HL-60/S4 treated with phorbol 12-myristate 13-acetate at 8.2 ng/mL for 4 days and 3 days (cell line): ENCODE measurements around the gene NME7.
"Not testable (repeated sequence)": the region's sequence is repeated elsewhere in the genome, so short reads cannot be mapped to it uniquely, and the experiment has no call there.

Experiments used
- in situ Hi-C: fragments of 300-500 bp; cut with MboI; formaldehyde crosslinking; loops from 2 replicates; pipeline ENCODE4 v1.15.0; 2022; ENCODE audit warnings: low sequenced_read_pairs

The NME7 gene

GRCh38 chr1:169133228-169133576 lies 234.4 kb downstream of the NME7 start:
- in situ Hi-C loops, result no loop called here

DNA sequence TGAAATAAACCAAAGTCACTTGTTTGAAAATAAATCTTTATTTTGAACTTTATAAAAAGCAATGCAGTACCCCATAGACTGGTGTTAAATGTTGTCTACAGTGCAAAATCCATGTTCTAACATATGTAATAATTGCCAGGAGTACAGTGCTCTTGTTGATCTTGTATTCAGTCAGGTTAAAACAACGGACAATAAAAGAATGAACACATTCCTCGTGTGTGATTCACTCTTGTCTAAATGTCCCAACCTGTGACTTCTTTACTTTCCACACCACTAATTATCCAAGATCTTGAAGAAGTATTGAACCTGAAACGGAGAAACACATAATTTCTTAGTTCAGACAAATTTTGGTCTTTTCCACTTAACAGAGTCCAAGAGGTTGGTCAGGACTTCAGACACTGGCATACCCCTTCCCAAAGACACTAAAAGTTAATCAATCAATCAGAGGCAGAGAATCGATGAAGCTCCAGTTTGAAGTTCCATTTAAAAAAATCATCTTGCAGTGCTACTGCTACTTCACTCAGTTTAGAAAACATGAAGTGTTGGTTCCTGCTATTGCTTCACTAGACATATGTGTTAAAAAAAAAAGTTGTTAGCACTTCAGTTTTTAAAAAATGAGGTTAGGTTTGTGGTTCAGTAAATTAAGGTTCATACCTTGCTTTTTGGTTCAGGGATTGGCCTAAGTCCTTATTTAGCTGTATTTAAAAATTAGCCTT lies 234.9 kb downstream of the NME7 start:
- in situ Hi-C loops, result no loop called here

DNA sequence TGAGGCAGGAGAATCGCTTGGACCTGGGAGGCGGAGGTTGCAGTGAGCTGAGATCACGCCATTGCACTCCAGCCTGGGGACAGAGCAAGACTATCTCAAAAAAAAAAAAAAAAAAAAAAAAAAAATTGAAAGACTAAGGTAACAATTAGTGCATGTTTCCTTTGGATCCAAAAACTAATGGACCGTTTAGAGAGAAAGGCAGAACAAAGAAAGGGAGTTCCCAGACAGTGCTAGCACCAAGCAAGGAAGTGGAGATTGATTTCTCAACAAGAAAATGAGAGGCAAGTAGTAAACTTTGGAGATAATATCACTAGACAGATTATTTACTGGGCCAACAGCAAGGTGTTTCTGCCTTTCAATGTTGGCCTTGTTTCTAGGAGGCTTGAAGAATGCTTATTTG lies 236.9 kb downstream of the NME7 start:
- in situ Hi-C loops, result no loop called here

DNA sequence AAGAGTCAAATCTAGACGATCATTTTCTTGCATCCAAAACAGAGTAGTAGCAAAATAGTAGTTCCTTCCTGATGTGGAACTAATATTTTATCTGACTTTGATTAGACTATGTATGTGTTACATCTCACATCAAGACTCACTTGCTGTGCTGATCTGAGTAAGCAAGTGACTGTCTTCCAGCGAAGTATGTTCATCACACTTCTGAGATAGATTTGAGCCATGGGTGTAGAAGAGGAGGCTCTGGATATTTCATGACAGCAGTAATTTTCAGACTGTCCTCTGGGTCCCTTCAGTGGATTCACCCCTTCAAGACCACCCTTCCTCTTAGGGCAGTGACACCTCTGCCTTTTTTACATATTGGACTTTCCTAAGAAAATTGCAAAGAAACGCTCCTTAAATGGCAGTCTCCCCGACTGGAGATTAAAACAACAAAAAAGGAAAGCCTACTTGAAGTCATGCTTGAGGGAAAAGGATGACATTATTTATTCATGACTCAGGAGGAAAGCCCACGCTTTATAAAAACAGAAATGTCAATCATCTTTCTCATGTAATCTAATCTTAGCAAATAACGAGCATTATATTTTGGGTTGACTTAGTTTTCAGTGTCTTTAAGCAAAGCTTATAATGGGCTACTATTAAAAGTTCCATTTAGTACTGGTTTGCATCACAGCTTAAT lies 238.3 kb downstream of the NME7 start:
- in situ Hi-C loops, result no loop called here

- in situ Hi-C loops, result no loop called here
Measured at GRCh38 chr1:169128562-169128961, 239.0 kb downstream of the NME7 start.

GRCh38 chr1:169127305-169127704 lies 240.3 kb downstream of the NME7 start:
- in situ Hi-C loops, result no loop called here

- in situ Hi-C loops, result no loop called here
Measured at GRCh38 chr1:169126335-169126734, 241.3 kb downstream of the NME7 start.

DNA sequence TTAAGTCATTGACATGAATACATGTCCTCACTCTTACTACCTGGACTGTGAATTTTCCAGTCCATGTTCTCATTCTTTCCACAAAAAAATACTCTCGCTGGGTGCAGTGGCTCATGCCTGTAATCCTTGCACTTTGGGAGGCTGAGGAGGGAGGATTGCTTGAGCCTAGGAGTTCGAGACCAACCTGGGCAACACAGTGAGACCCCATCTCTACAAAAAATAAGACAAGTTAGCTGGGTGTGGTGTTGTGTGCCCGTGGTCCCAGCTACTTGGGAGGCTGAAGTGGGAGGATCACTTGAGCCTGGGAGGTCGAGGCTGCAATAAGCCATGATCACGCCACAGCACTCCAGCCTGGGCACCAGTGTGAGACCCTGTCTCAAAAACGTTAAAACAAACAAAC lies 242.0 kb downstream of the NME7 start:
- in situ Hi-C loops, result not testable (repeated sequence)

GRCh38 chr1:169124459-169124858 lies 243.1 kb downstream of the NME7 start:
- in situ Hi-C loops, result no loop called here

DNA sequence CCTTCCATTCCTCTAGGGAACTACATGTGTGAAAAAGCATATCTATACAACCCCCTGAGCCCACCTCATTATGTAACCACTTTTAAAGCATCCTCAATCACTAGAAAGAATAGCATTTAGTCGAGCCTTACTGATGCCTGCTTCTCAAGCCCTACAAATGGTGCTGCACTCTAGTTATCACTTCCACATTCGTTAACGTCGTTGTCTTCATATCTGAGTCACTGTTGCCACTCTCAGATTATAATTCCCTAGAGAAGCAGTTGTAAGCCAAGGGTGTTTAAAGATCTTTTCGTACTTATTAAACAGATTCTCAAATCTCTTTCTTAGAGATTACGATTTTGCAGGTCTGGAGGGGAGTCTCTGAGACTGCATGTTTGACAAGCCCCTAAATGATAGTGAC lies 244.6 kb downstream of the NME7 start:
- in situ Hi-C loops, result no loop called here

DNA sequence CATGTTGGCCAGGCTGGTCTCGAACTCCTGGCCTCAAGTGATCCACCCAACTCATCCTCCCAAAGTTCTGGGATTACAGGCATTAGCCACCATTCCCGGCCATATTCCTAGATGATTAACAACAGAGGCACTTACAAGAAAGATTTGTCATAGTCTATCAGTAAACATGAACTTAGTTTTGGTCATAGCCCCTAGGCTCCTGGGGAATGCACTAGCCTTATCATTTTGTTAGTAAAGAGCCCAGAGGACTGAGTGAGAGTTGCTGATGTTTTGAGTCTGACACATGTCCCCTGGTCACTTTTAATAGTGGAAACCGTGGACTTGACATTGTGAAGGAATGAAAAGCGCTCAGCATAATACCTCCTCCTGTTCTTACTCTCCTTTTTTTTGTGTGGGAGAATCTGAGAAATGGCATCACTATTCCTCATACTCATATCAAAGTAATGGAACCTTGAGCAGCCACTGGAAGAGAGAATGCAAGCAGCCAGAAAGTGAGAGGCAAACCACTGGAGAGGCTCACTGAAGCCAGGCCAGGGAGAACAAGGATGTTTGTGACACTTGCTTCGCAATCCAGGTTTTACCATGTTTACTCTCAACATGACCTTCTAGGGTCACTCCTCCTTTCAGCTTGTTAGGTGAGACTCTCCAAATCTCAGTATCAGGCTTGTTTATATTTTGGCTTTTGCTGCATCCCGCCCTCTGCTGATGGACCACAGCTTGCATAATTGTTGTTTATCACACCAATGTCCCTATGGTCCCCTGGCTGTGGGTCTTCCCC lies 246.3 kb downstream of the NME7 start:
- in situ Hi-C loops, result no loop called here

DNA sequence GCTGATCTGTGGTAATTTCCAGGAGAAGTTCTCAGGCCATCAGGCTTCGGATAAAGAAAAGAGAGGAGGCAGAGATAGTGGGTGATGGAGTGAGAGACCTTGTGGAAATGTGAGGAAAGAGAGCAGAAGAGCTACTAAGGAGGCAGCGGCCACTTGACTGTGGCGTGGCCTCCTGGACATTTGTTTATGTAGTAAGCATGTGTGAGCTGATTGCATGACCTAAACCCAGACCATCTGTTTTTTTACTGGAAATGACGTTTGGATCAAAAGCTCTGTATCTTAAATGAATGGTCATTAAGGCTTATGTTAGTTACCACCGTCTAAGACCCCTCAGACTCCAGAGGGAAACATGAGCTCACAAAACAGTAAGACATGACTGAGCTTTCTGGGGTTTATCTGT lies 247.5 kb downstream of the NME7 start:
- in situ Hi-C loops, result no loop called here

- in situ Hi-C loops, result no loop called here
Measured at GRCh38 chr1:169119405-169119804, 248.2 kb downstream of the NME7 start.

GRCh38 chr1:169118227-169118626 lies 249.4 kb downstream of the NME7 start:
- in situ Hi-C loops, result no loop called here

DNA sequence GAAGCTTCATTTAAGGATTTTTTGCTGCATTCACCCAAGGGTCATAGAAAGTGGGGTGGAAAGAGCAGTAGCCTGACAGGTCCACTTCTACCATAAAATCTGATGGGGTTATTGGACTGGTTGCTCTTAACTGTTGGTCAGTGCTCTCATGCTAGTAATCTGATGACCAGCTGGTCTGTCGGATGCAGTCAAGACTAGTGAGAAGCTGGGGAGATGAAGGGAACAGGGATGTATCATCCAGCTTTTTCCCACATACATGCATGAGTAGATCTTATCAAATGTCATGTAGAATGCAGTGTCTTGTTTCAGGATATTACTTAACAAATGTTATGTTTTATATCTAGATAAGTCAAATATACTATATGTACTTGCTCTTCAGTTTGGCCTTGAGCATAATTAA lies 250.0 kb downstream of the NME7 start:
- in situ Hi-C loops, result no loop called here

GRCh38 chr1:169117014-169117413 lies 250.6 kb downstream of the NME7 start:
- in situ Hi-C loops, result no loop called here

- in situ Hi-C loops, result no loop called here
Measured at GRCh38 chr1:169115891-169116585, 251.6 kb downstream of the NME7 start.

DNA sequence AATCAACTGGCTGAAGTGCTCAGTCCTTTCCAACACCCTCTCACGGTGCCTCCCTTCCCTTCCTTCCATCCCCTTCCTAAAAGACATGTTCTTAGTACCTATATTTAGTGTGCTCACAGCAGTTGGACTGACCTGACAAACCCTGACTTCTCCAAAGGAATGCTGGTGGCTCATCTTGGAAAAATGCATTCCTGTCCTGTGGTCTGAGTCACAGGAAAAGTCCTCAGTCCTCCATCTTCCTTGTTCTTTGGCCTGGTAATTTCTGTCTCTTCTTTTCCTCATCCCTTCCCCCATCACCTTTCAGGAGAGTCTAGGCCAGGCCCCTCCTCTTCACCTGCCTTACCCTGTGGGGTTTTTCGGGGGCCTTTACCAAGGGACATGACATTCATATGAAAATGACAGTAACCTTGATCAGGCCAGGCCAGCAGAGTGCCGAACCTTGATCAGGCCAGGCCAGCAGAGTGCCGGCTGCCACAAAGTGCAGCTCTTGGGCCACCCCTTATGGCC lies 253.9 kb downstream of the NME7 start:
- in situ Hi-C loops, result no loop called here

GRCh38 chr1:169112241-169112640 lies 255.4 kb downstream of the NME7 start:
- in situ Hi-C loops, result no loop called here

- in situ Hi-C loops, result no loop called here
Measured at GRCh38 chr1:169111472-169111871, 256.1 kb downstream of the NME7 start.
